IMR-90 (cell line): ENCODE measurements around the gene TM9SF4. TPM values are rescaled to one million over a fixed set of nuclear protein-coding genes. Genes with fewer than 3 reads are reported as not detected.

Experiments
- ATAC-seq: fragments of 200-7000 bp; cut with Tn5 transposase; 2 replicates; pipeline ENCODE4 v1.9.1; 2020; ENCODE audit warnings: low read depth, mild to moderate bottlenecking, moderate library complexity
- BruUV-seq: library from RNA; stranded (reverse); fragments of 400-500 nt; replicated peaks from 2 replicates; lab custom pipeline; 2021; lab: Mats Ljungman, UMichigan
- CTCF ChIA-PET: fragments of 300-600 bp; formaldehyde crosslinking; extraction: SDS; loops from one replicate; lab custom pipeline; 2021; ENCODE audit warnings: antibody characterized with exemption; lab: Yijun Ruan, JAX
- POLR2A ChIA-PET: fragments of 300-600 bp; sonication (Branson Sonifier 250); formaldehyde crosslinking; loops from one replicate; lab custom pipeline; 2022; ENCODE audit warnings: antibody characterized with exemption; ENCODE audit not compliant: unreplicated experiment; lab: Charles Lee
- DNase-seq: peaks from one replicate; pipeline ENCODE4 v3.0.0; 2013
- H2AFZ ChIP-seq: replicated peaks from 2 replicates; pipeline ENCODE3; 2013; ENCODE audit warnings: low read length, mild to moderate bottlenecking; ENCODE audit not compliant: poor library complexity
- H2AK5ac ChIP-seq: 2 replicates; pipeline ENCODE4 v1.6.1; 2013; ENCODE audit warnings: low read depth, low read length, inconsistent platforms
- H2AK9ac ChIP-seq: replicated peaks from 2 replicates; pipeline ENCODE3; 2013; ENCODE audit warnings: mild to moderate bottlenecking, low read depth, low read length, moderate library complexity; ENCODE audit not compliant: poor library complexity
- H2BK120ac ChIP-seq: 2 replicates; pipeline ENCODE4 v1.6.1; 2013; ENCODE audit warnings: low read depth, low read length, inconsistent platforms
- H2BK15ac ChIP-seq: 3 replicates; pipeline ENCODE4 v1.6.1; 2013; ENCODE audit warnings: low read depth, low read length, inconsistent platforms
- H2BK20ac ChIP-seq: 2 replicates; pipeline ENCODE4 v1.6.1; 2013; ENCODE audit warnings: low read depth, mild to moderate bottlenecking, inconsistent platforms, low read length, moderate library complexity
- H2BK5ac ChIP-seq: 2 replicates; pipeline ENCODE4 v1.6.1; 2013; ENCODE audit warnings: mild to moderate bottlenecking, low read depth, low read length, inconsistent platforms; ENCODE audit not compliant: poor library complexity, severe bottlenecking
- H3K14ac ChIP-seq: replicated peaks from 2 replicates; pipeline ENCODE4 v1.6.1; 2013; ENCODE audit warnings: low read depth, low read length, inconsistent platforms
- H3K18ac ChIP-seq: 2 replicates; pipeline ENCODE4 v1.6.1; 2013; ENCODE audit warnings: low read depth, low read length, control low read depth
- H3K23ac ChIP-seq: 2 replicates; pipeline ENCODE4 v1.6.1; 2013; ENCODE audit warnings: low read depth, low read length, inconsistent platforms
- H3K27ac ChIP-seq: 2 replicates; pipeline ENCODE4 v1.5.1; 2013; ENCODE audit warnings: mild to moderate bottlenecking, control low read depth, low read length; ENCODE audit not compliant: insufficient read depth
- H3K27me3 ChIP-seq: 2 replicates; pipeline ENCODE4 v1.6.1; 2013; ENCODE audit warnings: low read length; ENCODE audit not compliant: control insufficient read depth, insufficient read depth
- H3K36me3 ChIP-seq: 2 replicates; pipeline ENCODE4 v1.6.1; 2013; ENCODE audit warnings: low read length, mixed read lengths; ENCODE audit not compliant: control insufficient read depth, insufficient read depth
- H3K4ac ChIP-seq: 2 replicates; pipeline ENCODE4 v1.6.1; 2013; ENCODE audit warnings: low read depth, low read length, inconsistent platforms
- H3K4me1 ChIP-seq: 2 replicates; pipeline ENCODE4 v1.6.1; 2013; ENCODE audit warnings: low read length, mixed read lengths; ENCODE audit not compliant: control insufficient read depth, insufficient read depth
- H3K4me2 ChIP-seq: 2 replicates; pipeline ENCODE4 v1.6.1; 2013; ENCODE audit warnings: low read depth, mild to moderate bottlenecking, control low read depth, low read length, moderate library complexity
- H3K4me3 ChIP-seq: 2 replicates; pipeline ENCODE4 v1.5.1; 2013; ENCODE audit warnings: low read depth, mild to moderate bottlenecking, control low read depth, low read length, moderate library complexity; ENCODE audit not compliant: insufficient read depth
- H3K56ac ChIP-seq: 2 replicates; pipeline ENCODE4 v1.6.1; 2013; ENCODE audit warnings: low read length, inconsistent platforms; ENCODE audit not compliant: insufficient read depth; ENCODE audit errors: extremely low read depth
- H3K79me1 ChIP-seq, 2 experiments: 2 replicates each; pipeline ENCODE4 v1.6.1; 2013; ENCODE audit warnings: low read length in 2 of 2, inconsistent platforms in 1 of 2, low read depth in 1 of 2
- H3K9ac ChIP-seq: 2 replicates; pipeline ENCODE4 v1.6.1; 2013; ENCODE audit warnings: low read depth, low read length, control low read depth
- H3K9me1 ChIP-seq: 2 replicates; pipeline ENCODE4 v1.6.1; 2013; ENCODE audit warnings: low read length, inconsistent platforms; ENCODE audit not compliant: insufficient read depth
- H3K9me3 ChIP-seq: 2 replicates; pipeline ENCODE4 v1.6.1; 2013; ENCODE audit warnings: low read length; ENCODE audit not compliant: control insufficient read depth, insufficient read depth
- H4K20me1 ChIP-seq: 2 replicates; pipeline ENCODE4 v1.6.1; 2013; ENCODE audit warnings: low read length, inconsistent platforms; ENCODE audit not compliant: insufficient read depth
- H4K5ac ChIP-seq: 2 replicates; pipeline ENCODE4 v1.6.1; 2013; ENCODE audit warnings: mild to moderate bottlenecking, low read depth, low read length, control low read depth
- H4K8ac ChIP-seq, 2 experiments: 2 replicates each; pipeline ENCODE4 v1.6.1; 2013; ENCODE audit warnings: low read depth in 2 of 2, low read length in 2 of 2, control low read depth in 1 of 2, inconsistent platforms in 1 of 2
- H4K91ac ChIP-seq: 2 replicates; pipeline ENCODE4 v1.6.1; 2013; ENCODE audit warnings: low read depth, low read length, inconsistent platforms; ENCODE audit not compliant: insufficient read depth
- BHLHE40 ChIP-seq: fragments of 150-350 bp; IDR thresholded peaks from 2 replicates; pipeline ENCODE4 v1.6.1; 2016; ENCODE audit warnings: mild to moderate bottlenecking, low read depth, low read length
- CEBPB ChIP-seq: IDR thresholded peaks from 2 replicates; pipeline ENCODE4 v1.6.1; 2012; ENCODE audit warnings: low read depth, low read length, improper control_type of control experiment
- CHD1 ChIP-seq: IDR thresholded peaks from 2 replicates; pipeline ENCODE4 v1.6.1; 2012; ENCODE audit warnings: low read depth, low read length, improper control_type of control experiment
- FOS ChIP-seq: fragments of 150-350 bp; IDR thresholded peaks from 2 replicates; pipeline ENCODE4 v1.6.1; 2016; ENCODE audit warnings: low read depth, low read length
- MAFK ChIP-seq: IDR thresholded peaks from 2 replicates; pipeline ENCODE4 v1.6.1; 2012; ENCODE audit warnings: low read depth, low read length, improper control_type of control experiment
- MAZ ChIP-seq: IDR thresholded peaks from 2 replicates; pipeline ENCODE4 v1.6.1; 2012; ENCODE audit warnings: low read depth, mild to moderate bottlenecking, low read length, improper control_type of control experiment, moderate library complexity, borderline replicate concordance
- MXI1 ChIP-seq: IDR thresholded peaks from 2 replicates; pipeline ENCODE4 v1.6.1; 2012; ENCODE audit warnings: low read depth, mild to moderate bottlenecking, low read length, moderate library complexity, borderline replicate concordance
- NFE2L2 ChIP-seq: fragments of 150-350 bp; IDR thresholded peaks from 2 replicates; pipeline ENCODE4 v1.6.1; 2016; ENCODE audit warnings: low read depth, mild to moderate bottlenecking, low read length
- POLR2A ChIP-seq: IDR thresholded peaks from 2 replicates; pipeline ENCODE4 v1.6.1; 2012; ENCODE audit warnings: mild to moderate bottlenecking, low read depth, low read length
- RAD21 ChIP-seq: IDR thresholded peaks from 2 replicates; pipeline ENCODE4 v1.6.1; 2012; ENCODE audit warnings: low read length, improper control_type of control experiment
- RCOR1 ChIP-seq: IDR thresholded peaks from 2 replicates; pipeline ENCODE4 v1.6.1; 2012; ENCODE audit warnings: mild to moderate bottlenecking, low read length, improper control_type of control experiment; ENCODE audit not compliant: insufficient replicate concordance
- RFX5 ChIP-seq: IDR thresholded peaks from 2 replicates; pipeline ENCODE4 v1.8.0; 2012; ENCODE audit warnings: low read depth, mild to moderate bottlenecking, low read length, moderate library complexity
- SMC3 ChIP-seq: fragments of 150-350 bp; IDR thresholded peaks from 2 replicates; pipeline ENCODE4 v1.6.1; 2016; ENCODE audit warnings: low read depth, mild to moderate bottlenecking, antibody characterized with exemption, low read length, moderate library complexity
- USF2 ChIP-seq: fragments of 150-350 bp; IDR thresholded peaks from 2 replicates; pipeline ENCODE4 v1.6.1; 2017; ENCODE audit warnings: mild to moderate bottlenecking, antibody characterized with exemption, low read length, low read depth
- WGBS, 2 experiments: methylation state at CpG; one replicate each; pipeline versions ENCODE4 v1.1.5 to v1.1.7; 2013; ENCODE audit warnings: missing lambda C conversion rate in 2 of 2; ENCODE audit not compliant: insufficient read length in 1 of 2; ENCODE audit errors: extremely low coverage in 2 of 2; 5-methylcytosine and 5-hydroxymethylcytosine counted together
- dilution Hi-C: fragments of 300-500 bp; cut with HindIII; formaldehyde crosslinking; loops from one replicate; pipeline ENCODE4 v1.14.3; 2018; ENCODE audit warnings: low sequenced_read_pairs; ENCODE audit not compliant: unreplicated experiment
- in situ Hi-C: fragments of 300-500 bp; cut with MboI; formaldehyde crosslinking; loops from 3 replicates; pipeline ENCODE4 v1.14.3; 2019; ENCODE audit warnings: low sequenced_read_pairs, inconsistent platforms, mixed read lengths
- intact Hi-C: fragments of 100-400 bp; cut with micrococcal nuclease; formaldehyde crosslinking; loops from 2 replicates; pipeline ENCODE4 v1.10.0; 2022
- polyA plus RNA-seq, 3 experiments: library from polyadenylated mRNA; depleted of rRNA; stranded (reverse); fragments of >200 nt; gene quantifications; 2 replicates each; pipeline ENCODE4 v1.2.3, GENCODE V29; 2012; ENCODE audit warnings: low replicate concordance in 1 of 3
- total RNA-seq: library from RNA; depleted of rRNA; stranded (reverse); fragments of >200 nt; gene quantifications from 2 replicates; pipeline ENCODE4 v1.2.3, GENCODE V29; 2012
- TF ChIP-seq, protein P1 (sequence below): fragments of 150-350 bp; IDR thresholded peaks from 2 replicates; pipeline ENCODE4 v1.6.1; 2016; ENCODE audit warnings: low read depth, mild to moderate bottlenecking, low read length, moderate library complexity, borderline replicate concordance
- TF ChIP-seq, protein P2 (sequence below): conservative IDR thresholded peaks from 2 replicates; pipeline ENCODE4 v1.5.1; 2012; ENCODE audit warnings: mild to moderate bottlenecking, low read depth, low read length, improper control_type of control experiment

The TM9SF4 gene
- total and polyA plus RNA-seq, 2 of the 4 experiments (the other 2 are of a cell fraction) = 35.3 to 59.1 TPM

GRCh38 chr20:32167552-32167951 is 58.0 kb downstream of the TM9SF4 start:
- ATAC-seq = no peak
- Histone ChIP-seq H2BK15ac (no peak overlapping the region), H3K79me1 (0 out of 4 replicates have a peak, but pooled peaks cover 0 to 4% of the 10 kb centered on the region in 2 experiments), H3K9me3 (no peaks in the 10 kb centered on the region), H3K36me3 (peaks cover 34% of the 10 kb centered on the region), H4K20me1 (no peaks in the 10 kb centered on the region), H2AFZ (no peak overlapping the region), H3K14ac (no peak overlapping the region), H2AK9ac (no peak overlapping the region), H3K18ac (no peak overlapping the region), H3K4ac (no peak overlapping the region), H4K5ac (no peak overlapping the region), H3K27ac (no peak overlapping the region), H3K27me3 (no peaks in the 10 kb centered on the region), H3K9ac (no peak overlapping the region), H2AK5ac (no peak overlapping the region), H3K23ac (no peak overlapping the region), H3K56ac (no peak overlapping the region), H3K4me3 (no peak overlapping the region), H2BK20ac (no peak overlapping the region), H4K91ac (no peak overlapping the region), H2BK120ac (no peak overlapping the region), H2BK5ac (no peak overlapping the region), H3K4me1 (peaks cover 7% of the 10 kb centered on the region; the same call in 1 of the 2 replicates), H4K8ac (no peak overlapping the region), H3K9me1 (peaks cover 6% of the 10 kb centered on the region; the same call in 1 of the 2 replicates), H3K4me2 (no peak overlapping the region)
- TF ChIP-seq RAD21 (no peak), POLR2A (no peak), SMC3 (no peak), FOS (no peak), MAFK (no peak), RCOR1 (no peak), CHD1 (no peak), NFE2L2 (no peak), USF2 (no peak), MXI1 (no peak), RFX5 (no peak), BHLHE40 (no peak), CEBPB (no peak), MAZ (no peak)
- TF ChIP-seq, protein P1, sequence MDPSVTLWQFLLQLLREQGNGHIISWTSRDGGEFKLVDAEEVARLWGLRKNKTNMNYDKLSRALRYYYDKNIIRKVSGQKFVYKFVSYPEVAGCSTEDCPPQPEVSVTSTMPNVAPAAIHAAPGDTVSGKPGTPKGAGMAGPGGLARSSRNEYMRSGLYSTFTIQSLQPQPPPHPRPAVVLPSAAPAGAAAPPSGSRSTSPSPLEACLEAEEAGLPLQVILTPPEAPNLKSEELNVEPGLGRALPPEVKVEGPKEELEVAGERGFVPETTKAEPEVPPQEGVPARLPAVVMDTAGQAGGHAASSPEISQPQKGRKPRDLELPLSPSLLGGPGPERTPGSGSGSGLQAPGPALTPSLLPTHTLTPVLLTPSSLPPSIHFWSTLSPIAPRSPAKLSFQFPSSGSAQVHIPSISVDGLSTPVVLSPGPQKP = no peak
- TF ChIP-seq, protein P2, sequence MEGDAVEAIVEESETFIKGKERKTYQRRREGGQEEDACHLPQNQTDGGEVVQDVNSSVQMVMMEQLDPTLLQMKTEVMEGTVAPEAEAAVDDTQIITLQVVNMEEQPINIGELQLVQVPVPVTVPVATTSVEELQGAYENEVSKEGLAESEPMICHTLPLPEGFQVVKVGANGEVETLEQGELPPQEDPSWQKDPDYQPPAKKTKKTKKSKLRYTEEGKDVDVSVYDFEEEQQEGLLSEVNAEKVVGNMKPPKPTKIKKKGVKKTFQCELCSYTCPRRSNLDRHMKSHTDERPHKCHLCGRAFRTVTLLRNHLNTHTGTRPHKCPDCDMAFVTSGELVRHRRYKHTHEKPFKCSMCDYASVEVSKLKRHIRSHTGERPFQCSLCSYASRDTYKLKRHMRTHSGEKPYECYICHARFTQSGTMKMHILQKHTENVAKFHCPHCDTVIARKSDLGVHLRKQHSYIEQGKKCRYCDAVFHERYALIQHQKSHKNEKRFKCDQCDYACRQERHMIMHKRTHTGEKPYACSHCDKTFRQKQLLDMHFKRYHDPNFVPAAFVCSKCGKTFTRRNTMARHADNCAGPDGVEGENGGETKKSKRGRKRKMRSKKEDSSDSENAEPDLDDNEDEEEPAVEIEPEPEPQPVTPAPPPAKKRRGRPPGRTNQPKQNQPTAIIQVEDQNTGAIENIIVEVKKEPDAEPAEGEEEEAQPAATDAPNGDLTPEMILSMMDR = no peak
- no peak for DNase-seq
- ChIA-PET POLR2A (no interaction called here), CTCF (no interaction called here)
- in situ Hi-C loops (no loop called here), intact Hi-C loops (no loop called here), dilution Hi-C loops (no loop called here)
- 100% methylated on average over 1 of the region's 4 CpGs; no CpG with 5 or more reads in 1 of the 2 experiments for WGBS, 2 experiments
- BruUV-seq = no TSS peak
